ENCODE measurements around the gene RAB7B. TPM values are rescaled to one million over a fixed set of nuclear protein-coding genes. Genes with fewer than 3 reads are reported as not detected.

Gene RAB7B
- total RNA-seq, 1 donor from 2014 or later, result 6.6 TPM

- Histone ChIP-seq H3K9ac (ENCODE audit: low read length) (no peak overlapping the region), H3K27ac (ENCODE audit: low read depth, low read length) (peak overlapping the region; percentile 36), H3K4me2 (ENCODE audit: low read length) (peak overlapping the region; percentile 47), H4K20me1 (ENCODE audit: insufficient read depth, low read length) (no peaks in the 10 kb centered on the region), H3K27me3 (ENCODE audit: insufficient read depth, low read length) (peaks cover 8% of the 10 kb centered on the region), H3K79me2 (ENCODE audit: insufficient read depth, low read length) (no peaks in the 10 kb centered on the region), H2AFZ (ENCODE audit: low read depth, low read length) (peak overlapping the region; percentile 48), H3K4me1 (ENCODE audit: insufficient read depth, low read length) (peaks cover 25% of the 10 kb centered on the region), H3K36me3 (ENCODE audit: insufficient read depth, low read length) (no peaks in the 10 kb centered on the region), H3K9me3 (ENCODE audit: insufficient read depth, low read depth, low read length) (no peaks in the 10 kb centered on the region), H3K4me3 (ENCODE audit: insufficient read depth, low read depth, low read length) (no peak overlapping the region)
- FAIRE-seq (peak; percentile 58), DNase-seq (ENCODE audit: low read depth) (peak; percentile 75)
- Mint-ChIP-seq H3K4me3 (ENCODE audit: unreplicated experiment) (peak overlapping the region; percentile 24), H3K27me3 (ENCODE audit: low read depth, unreplicated experiment) (peaks cover 16% of the 10 kb centered on the region), H3K36me3 (ENCODE audit: low read depth, unreplicated experiment) (no peaks in the 10 kb centered on the region), H3K4me1 (ENCODE audit: low read depth, unreplicated experiment) (peaks cover 19% of the 10 kb centered on the region), H3K27ac (ENCODE audit: unreplicated experiment) (peak overlapping the region; percentile 78), H3K9me3 (ENCODE audit: unreplicated experiment) (peaks cover 1% of the 10 kb centered on the region)
- TF ChIP-seq CTCF (IDR thresholded peaks at IDR 0.05; ENCODE audit: insufficient read depth, low read depth, low read length) (no peak), EZH2 (IDR thresholded peaks at IDR 0.05; ENCODE audit: insufficient read depth, low read length) (no peak)
Observed at GRCh38 chr1:205933671-205934618, 69.2 kb downstream of the RAB7B start.

- TF ChIP-seq EZH2 (IDR thresholded peaks at IDR 0.05; ENCODE audit: insufficient read depth, low read length) (no peak), CTCF (IDR thresholded peaks at IDR 0.05; ENCODE audit: insufficient read depth, low read depth, low read length) (no peak)
- no peak for FAIRE-seq
- H3K79me2 ChIP-seq (ENCODE audit: insufficient read depth, low read length), result no peaks in the 10 kb centered on the region
Observed at GRCh38 chr1:205932776-205933175, 70.4 kb downstream of the RAB7B start.

More at GRCh38 chr1:205932776-205933175, 70.4 kb downstream of the RAB7B start:
- Mint-ChIP-seq H3K4me3 (ENCODE audit: unreplicated experiment) (no peak overlapping the region), H3K9me3 (ENCODE audit: unreplicated experiment) (peaks cover 1% of the 10 kb centered on the region), H3K36me3 (ENCODE audit: low read depth, unreplicated experiment) (no peaks in the 10 kb centered on the region), H3K27me3 (ENCODE audit: low read depth, unreplicated experiment) (peaks cover 12% of the 10 kb centered on the region), H3K4me1 (ENCODE audit: low read depth, unreplicated experiment) (peaks cover 19% of the 10 kb centered on the region), H3K27ac (ENCODE audit: unreplicated experiment) (no peak overlapping the region)
- no peak overlapping the region for H3K4me3 ChIP-seq (ENCODE audit: insufficient read depth, low read depth, low read length)
- H3K27me3 ChIP-seq (ENCODE audit: insufficient read depth, low read length), result peaks cover 4% of the 10 kb centered on the region
- peaks cover 25% of the 10 kb centered on the region for H3K4me1 ChIP-seq (ENCODE audit: insufficient read depth, low read length)
- no peak overlapping the region for H2AFZ ChIP-seq (ENCODE audit: low read depth, low read length)
- H3K9ac ChIP-seq (ENCODE audit: low read length), result no peak overlapping the region
- no peaks in the 10 kb centered on the region for H4K20me1 ChIP-seq (ENCODE audit: insufficient read depth, low read length)
- no peak overlapping the region for H3K27ac ChIP-seq (ENCODE audit: low read depth, low read length)
- DNase-seq (ENCODE audit: low read depth), result no peak
- no peaks in the 10 kb centered on the region for H3K9me3 ChIP-seq (ENCODE audit: insufficient read depth, low read depth, low read length)
- H3K36me3 ChIP-seq (ENCODE audit: insufficient read depth, low read length), result no peaks in the 10 kb centered on the region
- no peak overlapping the region for H3K4me2 ChIP-seq (ENCODE audit: low read length)

Data from astrocyte (in vitro differentiated cells and primary cell).